Skeletal muscle tissue (tissue), 4 donors: ENCODE measurements around the gene GTSF1L. TPM values are rescaled to one million over a fixed set of nuclear protein-coding genes. Genes with fewer than 3 reads are reported as not detected.

ENCODE experiments used
- H3K27ac ChIP-seq: one replicate; pipeline ENCODE4 v1.7.0; 2013; ENCODE audit warnings: mild to moderate bottlenecking, low read depth, low read length, inconsistent platforms
- H3K27me3 ChIP-seq, 3 donors: one replicate each; pipeline ENCODE4 v1.7.0; 2013; ENCODE audit warnings: low read length in 3 of 3; ENCODE audit not compliant: control insufficient read depth in 3 of 3, insufficient read depth in 3 of 3
- H3K36me3 ChIP-seq, 3 donors: one replicate each; pipeline ENCODE4 v1.7.0; 2013; ENCODE audit warnings: low read length in 3 of 3; ENCODE audit not compliant: control insufficient read depth in 3 of 3, insufficient read depth in 3 of 3
- H3K4me1 ChIP-seq, 3 donors: one replicate each; pipeline ENCODE4 v1.7.0; 2013; ENCODE audit warnings: low read length in 3 of 3, mild to moderate bottlenecking in 3 of 3; ENCODE audit not compliant: control insufficient read depth in 3 of 3, insufficient read depth in 3 of 3
- H3K4me3 ChIP-seq, 3 donors: one replicate each; pipeline ENCODE4 v1.7.0; 2013; ENCODE audit warnings: low read length in 3 of 3
- H3K9ac ChIP-seq, 3 donors: one replicate each; pipeline ENCODE4 v1.7.0; 2013; ENCODE audit warnings: low read length in 3 of 3, mild to moderate bottlenecking in 3 of 3, moderate library complexity in 2 of 3, low read depth in 1 of 3
- H3K9me3 ChIP-seq, 3 donors: one replicate each; pipeline ENCODE4 v1.7.0; 2013; ENCODE audit warnings: low read length in 3 of 3; ENCODE audit not compliant: control insufficient read depth in 3 of 3
- total RNA-seq: library from RNA; depleted of rRNA; stranded (reverse); fragments of >200 nt; gene quantifications from one replicate; pipeline ENCODE4 v1.2.3, GENCODE V29; 2014
- donor health status: Osteomylitis.

GTSF1L gene
- not detected for total RNA-seq

- Histone ChIP-seq H3K36me3 (no peaks in the 10 kb centered on the region), H3K4me3 (no peak within 1 kb of the TSS), H3K9me3 (no peaks in the 10 kb centered on the region), H3K27me3 (peaks cover 0 to 10% (median 8%) of the 10 kb centered on the region in 3 donors), H3K27ac (no peak within 1 kb of the TSS), H3K4me1 (no peaks in the 10 kb centered on the region), H3K9ac (no peak within 1 kb of the TSS)
These were observed at the start of gene GTSF1L for GRCh38 chr20:43726811-43727338. Gene GTSF1L, minus strand, starts transcription at chr20:43727002. Its CDS starts 308 bp downstream, at chr20:43726694.

DNA sequence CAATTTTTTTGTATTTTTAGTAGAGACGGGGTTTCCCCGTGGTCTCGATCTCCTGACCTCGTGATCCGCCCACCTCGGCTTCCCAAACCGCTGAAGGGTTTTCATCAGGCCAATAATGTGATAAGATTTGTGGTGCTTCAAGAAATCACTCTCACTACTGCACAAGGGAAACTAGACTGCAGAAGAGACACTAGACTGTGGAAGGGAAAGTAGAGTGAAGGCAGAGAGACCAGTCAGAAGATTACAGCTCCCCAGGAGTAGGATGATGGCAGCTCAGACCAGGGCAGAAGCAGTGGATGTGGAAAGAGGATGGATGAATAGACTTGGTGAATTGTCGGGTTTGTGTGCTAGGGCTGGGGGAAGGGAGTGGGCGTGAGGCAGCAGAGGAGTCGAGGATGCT, 48.0 kb upstream of the GTSF1L start:
- Histone ChIP-seq H3K4me3 (no peak overlapping the region), H3K27me3 (peaks cover 6 to 10% (median 7%) of the 10 kb centered on the region in 3 donors), H3K36me3 (no peaks in the 10 kb centered on the region), H3K27ac (no peak overlapping the region), H3K9me3 (peaks cover 3 to 12% (median 4%) of the 10 kb centered on the region in 3 donors), H3K9ac (no peak overlapping the region), H3K4me1 (no peaks in the 10 kb centered on the region)

DNA sequence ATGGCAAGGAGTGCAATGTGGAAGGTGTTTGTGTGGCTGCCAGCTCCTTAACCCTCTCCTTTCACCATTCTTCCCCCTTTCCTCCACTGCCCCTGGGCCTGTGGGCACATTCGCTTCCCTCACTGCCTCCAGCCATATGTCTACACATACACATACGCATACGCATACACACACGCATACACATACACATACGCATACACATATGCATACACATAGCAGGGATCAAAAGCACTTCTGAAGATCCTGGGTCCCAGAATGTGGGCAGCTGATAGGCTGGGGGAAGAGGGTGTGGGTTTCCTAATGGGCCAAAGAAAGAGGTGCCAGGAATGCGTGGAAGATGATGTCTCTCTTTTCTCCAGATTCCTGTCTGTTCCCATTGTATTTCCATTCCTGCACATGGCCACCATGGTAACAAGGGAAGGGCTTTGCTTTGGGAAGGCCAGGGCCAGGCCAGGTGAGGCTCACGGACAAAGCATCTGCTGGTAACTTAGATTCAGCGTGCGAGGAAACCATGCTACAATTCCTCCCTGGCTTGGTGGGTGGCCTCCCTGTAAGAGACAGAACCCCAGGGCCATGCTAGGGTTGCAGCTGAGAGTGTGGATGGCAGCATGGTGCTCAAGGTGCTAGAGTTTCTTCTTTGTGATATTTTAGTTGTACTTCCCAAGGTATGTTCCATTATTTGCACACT, 44.8 kb upstream of the GTSF1L start:
- Histone ChIP-seq H3K4me3 (no peak overlapping the region), H3K9ac (no peak overlapping the region), H3K27ac (no peak overlapping the region), H3K9me3 (no peaks in the 10 kb centered on the region), H3K27me3 (peaks cover 17 to 22% (median 20%) of the 10 kb centered on the region in 3 donors), H3K4me1 (no peaks in the 10 kb centered on the region), H3K36me3 (no peaks in the 10 kb centered on the region)

GRCh38 chr20:43770342-43770741, 43.5 kb upstream of the GTSF1L start:
- H3K4me3 ChIP-seq, result no peak overlapping the region
- peaks cover 26 to 35% (median 33%) of the 10 kb centered on the region in 3 donors for H3K27me3 ChIP-seq
- no peaks in the 10 kb centered on the region for H3K36me3 ChIP-seq
- no peak overlapping the region for H3K9ac ChIP-seq
- no peak overlapping the region for H3K27ac ChIP-seq
- H3K9me3 ChIP-seq, result no peaks in the 10 kb centered on the region
- H3K4me1 ChIP-seq, result no peaks in the 10 kb centered on the region

DNA sequence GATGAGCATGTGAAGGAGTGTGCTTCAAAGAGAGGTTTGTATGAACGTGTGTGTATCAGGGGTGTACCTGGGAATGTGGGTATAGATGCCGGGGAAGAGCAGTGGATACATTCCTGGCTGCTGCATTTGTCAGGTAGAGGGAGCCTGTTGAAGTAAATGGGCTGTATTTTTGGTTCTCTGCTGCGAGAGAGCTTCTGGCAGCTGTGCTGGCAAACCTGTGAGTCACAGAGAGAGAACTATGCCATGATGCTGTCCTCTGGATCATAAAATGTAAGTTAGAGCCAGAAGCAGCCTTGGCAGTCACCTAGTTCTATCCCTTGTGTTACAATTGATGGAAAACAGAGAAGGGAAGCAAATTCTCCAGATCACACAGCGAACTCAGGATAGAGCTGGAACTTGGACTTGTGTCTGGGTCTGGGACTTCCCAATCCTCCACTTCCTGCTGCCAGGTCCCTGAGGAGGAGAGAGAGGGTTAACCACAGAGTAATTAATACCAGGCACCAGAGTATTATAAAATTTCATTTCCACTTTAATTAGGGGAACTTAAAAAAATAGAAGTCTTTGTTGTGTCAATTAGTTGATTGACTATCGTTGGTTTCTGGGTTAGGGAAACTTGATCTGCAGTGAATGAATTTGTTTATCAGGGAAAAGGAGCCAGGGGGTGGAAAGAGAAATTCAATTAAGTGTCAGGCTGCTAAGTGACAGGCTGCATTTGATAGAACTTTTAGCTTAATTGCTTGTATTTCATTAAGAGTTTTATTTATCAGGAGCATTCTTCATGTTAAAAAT, 41.1 kb upstream of the GTSF1L start:
- Histone ChIP-seq H3K27ac (no peak overlapping the region), H3K9ac (no peak overlapping the region), H3K9me3 (no peaks in the 10 kb centered on the region), H3K4me1 (no peaks in the 10 kb centered on the region), H3K36me3 (no peaks in the 10 kb centered on the region), H3K4me3 (no peak overlapping the region), H3K27me3 (peaks cover 26 to 41% (median 35%) of the 10 kb centered on the region in 3 donors)

DNA sequence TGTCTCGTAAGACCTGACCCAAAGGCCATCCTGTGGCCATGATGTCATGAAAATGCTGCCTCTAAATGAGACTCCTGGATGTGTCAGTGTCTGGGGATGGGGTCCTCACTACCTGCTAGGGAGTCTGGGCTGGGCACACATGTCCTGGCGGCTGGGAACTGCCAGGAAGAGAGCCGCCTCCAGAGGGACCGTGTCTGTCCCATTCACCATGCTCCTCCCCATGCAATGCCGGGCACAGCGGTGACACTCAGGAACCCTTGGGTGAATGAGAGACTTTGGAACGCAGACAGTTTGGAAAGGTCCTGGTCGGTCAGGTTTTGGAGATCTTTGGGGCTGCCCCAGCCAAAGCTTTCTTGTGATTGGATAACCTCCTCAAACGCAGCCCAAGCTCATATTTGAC, 40.1 kb upstream of the GTSF1L start:
- H3K9me3 ChIP-seq, result no peaks in the 10 kb centered on the region
- no peak overlapping the region for H3K27ac ChIP-seq
- H3K9ac ChIP-seq, result no peak overlapping the region
- peaks cover 26 to 40% (median 35%) of the 10 kb centered on the region in 3 donors for H3K27me3 ChIP-seq
- no peaks in the 10 kb centered on the region for H3K4me1 ChIP-seq
- H3K36me3 ChIP-seq, result no peaks in the 10 kb centered on the region
- no peak overlapping the region for H3K4me3 ChIP-seq

GRCh38 chr20:43766385-43766784, 39.6 kb upstream of the GTSF1L start:
- H3K36me3 ChIP-seq, result no peaks in the 10 kb centered on the region
- no peaks in the 10 kb centered on the region for H3K4me1 ChIP-seq
- no peak overlapping the region for H3K4me3 ChIP-seq
- H3K9me3 ChIP-seq, result no peaks in the 10 kb centered on the region
- no peak overlapping the region for H3K9ac ChIP-seq
- peaks cover 21 to 35% (median 30%) of the 10 kb centered on the region in 3 donors for H3K27me3 ChIP-seq
- no peak overlapping the region for H3K27ac ChIP-seq

GRCh38 chr20:43765916-43766315, 39.1 kb upstream of the GTSF1L start:
- Histone ChIP-seq H3K27ac (no peak overlapping the region), H3K36me3 (no peaks in the 10 kb centered on the region), H3K27me3 (peaks cover 19 to 35% (median 28%) of the 10 kb centered on the region in 3 donors), H3K9me3 (no peaks in the 10 kb centered on the region), H3K4me3 (no peak overlapping the region), H3K9ac (no peak overlapping the region), H3K4me1 (no peaks in the 10 kb centered on the region)

DNA sequence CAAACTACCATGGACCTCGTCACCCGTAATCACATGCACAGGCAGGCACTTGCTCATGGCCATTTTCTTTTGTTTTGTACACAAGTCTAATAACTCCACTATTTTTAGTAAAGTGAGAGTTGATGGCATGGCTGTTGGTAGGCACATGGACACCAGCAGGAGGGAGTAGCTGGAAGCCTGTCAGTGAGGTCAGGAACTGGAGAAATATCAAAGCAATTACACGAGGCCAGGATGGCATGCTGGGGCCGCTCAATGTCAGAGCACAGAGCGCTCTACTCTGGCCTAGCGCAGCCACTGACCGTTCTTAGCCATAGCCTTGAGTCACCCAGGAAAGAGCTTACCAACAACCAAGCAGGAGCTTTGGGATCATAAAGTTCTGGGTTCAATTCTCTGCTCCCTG, 36.1 kb upstream of the GTSF1L start:
- no peaks in the 10 kb centered on the region for H3K36me3 ChIP-seq
- peaks cover 19 to 35% (median 27%) of the 10 kb centered on the region in 3 donors for H3K27me3 ChIP-seq
- no peak overlapping the region for H3K9ac ChIP-seq
- H3K27ac ChIP-seq, result no peak overlapping the region
- no peaks in the 10 kb centered on the region for H3K9me3 ChIP-seq
- no peak overlapping the region for H3K4me3 ChIP-seq
- no peaks in the 10 kb centered on the region for H3K4me1 ChIP-seq
